HT1080 (cell line): ENCODE measurements around the gene TXNDC5. TPM values are rescaled to one million over a fixed set of nuclear protein-coding genes. Genes with fewer than 3 reads are reported as not detected.
A peak's percentile ranks its signal among the peaks of the same experiment; 100 is the strongest.
"Not testable (repeated sequence)": the region's sequence is repeated elsewhere in the genome, so short reads cannot be mapped to it uniquely, and the experiment has no call there.

Experiments used
- DNase-seq: peaks from one replicate; pipeline ENCODE4 v3.0.0-alpha.2; 2015; ENCODE audit warnings: low read depth
- total RNA-seq: library from RNA; depleted of rRNA; stranded (reverse); fragments of >200 nt; shearing (Covaris generic); gene quantifications from 2 replicates; pipeline ENCODE4 v1.2.3, GENCODE V29; 2014

Gene TXNDC5
- total RNA-seq, 1 experiment from 2014 or later: 359 TPM

DNA sequence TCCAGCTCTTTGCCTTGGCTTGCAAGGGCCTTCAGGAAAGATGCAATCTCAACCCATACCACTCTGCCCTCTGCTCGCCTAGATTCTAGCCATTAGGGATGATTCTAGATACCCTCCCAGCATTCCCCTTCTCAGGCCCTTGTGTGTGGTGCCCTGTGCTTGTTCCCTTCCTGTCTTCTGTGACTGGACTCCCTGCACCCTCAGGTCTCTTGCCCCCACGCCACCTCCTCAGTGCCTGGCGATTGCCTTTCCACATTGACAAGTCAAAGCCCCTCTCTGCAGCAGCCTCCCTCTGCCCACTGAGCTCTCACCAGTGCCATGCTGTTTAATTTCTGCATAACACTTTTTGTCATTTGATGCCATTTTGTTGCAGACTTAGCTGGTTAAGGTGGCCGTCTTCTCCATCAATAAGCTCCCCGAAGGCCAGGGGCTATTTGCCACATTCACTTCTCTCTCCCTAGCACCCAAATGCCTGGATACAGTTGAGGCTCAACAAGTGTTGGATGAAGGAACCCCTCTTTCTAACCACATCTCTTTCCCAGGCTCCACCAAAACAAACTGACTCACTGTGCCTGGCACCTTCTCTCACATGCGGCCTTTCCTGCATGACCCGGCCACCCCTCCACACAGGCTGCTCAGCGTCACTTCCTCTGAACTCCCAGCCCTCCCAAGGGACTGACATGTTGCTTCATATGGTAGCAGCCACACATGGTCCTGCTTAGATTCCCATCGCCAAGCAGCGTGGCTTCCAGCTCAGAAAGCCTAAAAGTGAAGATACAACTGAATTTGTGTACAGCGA is 4.6 kb upstream of the TXNDC5 start:
- peak; percentile 66 for DNase-seq

DNA sequence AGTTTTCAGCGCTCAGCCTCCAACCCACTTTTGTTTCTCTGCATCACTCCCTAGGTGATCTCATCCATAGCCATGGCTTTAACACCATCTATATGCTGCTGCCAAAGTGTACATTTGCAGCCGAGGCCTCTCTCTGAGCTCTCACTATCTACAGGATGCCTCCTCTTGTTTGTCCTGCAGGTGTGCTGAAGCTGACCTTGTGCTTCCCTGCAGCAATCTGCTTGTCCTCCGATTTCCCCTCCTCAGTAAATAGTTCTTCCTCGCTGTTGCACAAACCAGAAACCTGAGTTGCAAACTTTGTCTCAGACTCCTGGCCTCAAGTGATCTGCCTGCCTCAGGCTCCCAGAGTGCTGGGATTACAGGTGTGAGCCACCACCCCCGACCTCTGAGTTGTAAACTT is 3.7 kb upstream of the TXNDC5 start:
- no peak for DNase-seq

DNA sequence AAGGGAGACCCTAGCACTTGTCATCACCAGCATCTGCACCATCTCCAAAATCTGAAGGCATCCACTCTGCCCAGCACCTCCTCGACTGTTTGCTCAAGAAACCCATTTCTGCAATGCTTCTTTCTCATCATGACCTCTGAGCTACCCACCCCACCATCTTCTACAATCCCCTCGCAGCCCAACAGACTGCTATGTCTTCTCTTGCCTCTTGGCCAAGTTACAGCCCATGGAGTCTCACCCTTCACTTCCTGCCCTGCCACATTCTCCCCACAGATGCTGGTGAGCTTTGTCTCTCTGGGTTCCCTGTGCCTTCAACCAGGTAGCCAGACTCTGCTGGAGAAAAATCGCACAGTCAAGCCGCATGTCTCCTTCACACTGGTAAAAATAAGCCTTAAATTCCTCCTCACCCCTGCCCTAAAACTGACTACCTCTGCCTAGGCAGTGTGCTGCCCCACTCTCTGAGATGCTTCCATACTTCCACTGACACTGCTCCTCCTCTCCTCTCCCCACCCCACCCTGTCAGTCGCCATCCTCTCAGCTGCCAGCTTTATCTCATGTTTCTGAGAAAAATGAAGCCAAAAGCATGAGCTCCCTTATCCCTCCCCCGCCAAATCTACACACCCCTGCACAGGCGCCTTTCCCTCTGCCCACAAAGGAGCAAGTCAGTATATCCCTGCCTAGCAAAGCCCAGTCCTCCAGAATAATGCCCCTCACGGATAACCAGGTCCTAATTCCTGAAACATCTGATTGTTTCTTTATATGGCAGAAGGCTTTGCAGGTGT is 2.3 kb upstream of the TXNDC5 start:
- no peak for DNase-seq

DNA sequence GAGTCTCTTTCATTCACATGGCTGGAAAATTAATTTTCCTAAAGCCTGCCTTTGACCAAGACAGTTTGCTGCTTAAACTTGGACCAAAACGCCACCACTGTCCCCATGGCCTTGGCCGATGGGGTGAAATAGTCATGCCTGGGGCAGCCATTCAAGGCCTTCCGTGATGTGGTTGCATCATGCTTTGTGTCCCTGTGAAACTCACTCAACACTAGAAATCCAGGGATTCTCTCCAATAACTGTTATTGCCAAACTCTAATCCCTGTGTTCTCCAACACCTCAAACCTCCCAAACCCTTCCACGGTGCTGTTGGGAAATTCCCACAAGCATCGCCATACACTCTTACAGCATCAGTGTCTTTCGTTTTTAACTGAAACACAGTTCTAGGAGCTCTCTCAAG is 1.4 kb upstream of the TXNDC5 start:
- DNase-seq: no peak

DNA sequence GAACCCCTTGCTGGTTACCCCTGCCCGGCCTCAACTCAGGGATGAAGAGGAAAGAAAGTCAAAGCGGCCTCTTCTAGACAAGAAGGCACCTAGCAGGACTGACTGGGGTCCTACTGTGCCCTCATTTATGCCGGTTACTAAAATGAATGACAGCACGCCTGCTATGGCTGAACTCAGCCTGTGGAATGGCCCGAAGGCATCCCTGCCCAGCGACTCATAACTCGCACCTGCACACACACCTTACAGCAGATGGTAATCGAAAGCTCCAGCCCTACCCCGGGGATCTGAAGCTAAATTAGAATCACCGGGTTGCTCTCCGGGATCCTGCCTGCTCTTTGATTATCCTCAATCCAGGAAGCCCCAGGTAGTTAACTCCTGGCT is 747 bp upstream of the TXNDC5 start:
- no peak for DNase-seq

DNA sequence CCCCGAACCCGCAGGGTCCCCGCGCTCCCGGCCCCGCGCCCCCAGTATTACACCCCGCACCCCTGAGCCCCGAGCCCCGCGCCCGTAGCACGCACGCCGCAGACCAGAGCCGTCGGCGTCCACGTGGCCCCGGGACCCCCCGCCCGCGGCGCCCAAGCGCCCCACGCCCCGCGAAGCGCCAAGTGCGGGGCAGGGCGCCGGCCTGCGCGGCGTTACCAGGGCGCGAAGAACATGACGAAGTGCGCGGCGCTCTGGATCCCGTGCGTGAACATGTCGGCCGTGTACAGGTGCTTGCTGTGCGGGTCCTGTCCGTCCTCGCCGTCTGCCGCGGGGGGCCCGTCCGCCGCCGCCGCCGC is 312 bp downstream of the TXNDC5 start:
- no peak for DNase-seq

DNA sequence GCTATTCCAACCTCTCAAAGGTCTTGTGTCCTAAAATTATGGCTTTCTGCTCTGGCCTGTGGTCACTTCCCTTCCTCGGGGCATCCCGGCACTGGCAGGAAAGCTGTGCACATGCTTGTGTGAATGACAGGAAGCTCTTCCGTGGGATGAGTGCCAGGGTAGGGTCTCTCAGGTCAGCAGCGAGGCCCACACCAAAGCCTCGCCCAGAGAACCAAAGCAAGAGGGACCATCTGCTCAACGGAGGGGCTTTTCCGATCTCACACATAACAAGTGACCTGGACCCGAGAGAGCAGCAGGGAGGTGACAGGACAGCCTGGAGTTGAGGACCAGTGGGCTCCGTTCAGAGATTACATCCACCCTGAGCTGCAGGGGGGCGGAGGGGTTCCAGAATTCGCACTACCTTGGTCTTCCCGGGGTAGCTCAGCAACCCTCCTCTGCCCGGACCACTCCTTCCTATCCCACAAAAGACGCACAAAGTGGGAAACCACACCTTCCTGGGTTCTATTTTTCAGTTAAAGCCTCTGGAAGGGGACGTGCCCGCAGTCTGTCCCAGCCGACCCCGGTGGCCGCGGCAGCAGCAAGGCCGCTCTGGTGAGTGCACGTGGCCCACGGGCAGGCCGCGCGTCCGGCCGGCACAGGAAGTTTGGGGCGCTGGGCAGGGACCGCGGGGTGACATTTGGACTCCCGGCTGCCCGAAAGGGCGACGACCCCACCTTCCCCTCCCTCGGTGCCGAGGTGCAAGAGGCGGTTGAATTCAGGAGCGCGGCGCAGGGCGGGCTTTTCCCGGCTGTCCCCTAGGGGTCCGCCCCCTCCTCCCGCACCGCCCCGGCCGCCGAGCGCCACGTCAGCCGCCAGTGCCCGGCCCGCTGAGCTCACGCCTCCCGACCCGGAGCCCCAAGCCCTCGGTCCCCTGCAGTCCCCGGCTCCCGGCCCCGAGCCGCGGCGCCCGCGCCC is 988 bp downstream of the TXNDC5 start:
- DNase-seq: peak; percentile 51

DNA sequence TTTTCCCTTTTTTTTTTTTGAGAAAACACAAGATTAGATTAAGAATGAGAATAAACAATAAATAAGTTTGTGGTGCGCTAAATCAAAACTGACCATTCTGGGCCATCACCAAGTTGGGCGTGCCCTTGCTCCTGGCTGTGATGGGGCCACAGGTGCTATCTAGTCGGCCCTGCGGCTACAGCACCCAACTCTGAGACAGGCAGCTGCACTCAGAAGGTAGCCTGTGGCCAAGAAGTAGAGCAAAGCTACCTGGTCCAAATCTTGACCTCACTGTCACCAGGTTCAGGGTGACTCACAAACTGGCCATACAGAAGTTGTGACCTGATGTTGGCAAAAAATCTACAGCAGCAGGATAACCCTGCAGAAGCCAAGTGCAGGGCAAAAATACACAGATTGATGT is 3.4 kb downstream of the TXNDC5 start:
- no peak for DNase-seq

DNA sequence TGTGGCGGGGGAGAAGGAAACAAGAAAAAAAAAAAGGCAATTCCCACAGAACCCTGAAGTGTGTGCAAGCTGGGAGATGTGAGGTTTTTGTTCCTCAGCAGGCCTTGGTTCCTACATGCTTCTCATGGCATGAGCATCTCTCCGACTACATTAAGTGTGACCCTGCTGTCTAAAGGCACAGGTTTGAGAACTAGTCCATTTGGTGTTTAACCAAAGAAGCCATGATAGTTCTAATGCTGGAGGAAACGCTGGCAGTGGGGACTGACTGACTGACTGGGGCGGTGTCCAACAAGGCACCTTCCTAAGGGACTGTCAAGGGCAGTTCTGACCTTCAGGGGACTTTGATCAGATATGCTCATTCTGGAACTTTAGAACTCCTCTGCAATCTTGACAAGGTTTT is 3.8 kb downstream of the TXNDC5 start:
- no peak for DNase-seq

DNA sequence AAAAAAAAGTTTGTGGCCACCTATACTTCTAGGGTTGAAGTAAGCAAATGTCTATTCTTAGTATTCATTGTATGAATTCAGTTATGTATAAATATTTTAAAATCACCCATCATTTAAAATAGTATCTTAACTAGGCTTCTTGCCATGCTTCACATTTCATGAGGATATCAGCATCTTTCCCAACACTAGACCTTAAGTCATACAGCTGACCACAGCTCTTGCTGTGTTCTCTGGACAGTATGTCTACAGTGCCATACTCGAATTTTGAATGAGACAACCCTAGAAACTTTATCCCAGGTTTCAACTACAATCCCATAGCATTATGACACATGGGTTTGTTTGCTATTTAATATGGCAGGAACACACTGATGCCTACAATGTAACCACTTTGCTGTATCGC is 5.2 kb downstream of the TXNDC5 start:
- DNase-seq: no peak

DNA sequence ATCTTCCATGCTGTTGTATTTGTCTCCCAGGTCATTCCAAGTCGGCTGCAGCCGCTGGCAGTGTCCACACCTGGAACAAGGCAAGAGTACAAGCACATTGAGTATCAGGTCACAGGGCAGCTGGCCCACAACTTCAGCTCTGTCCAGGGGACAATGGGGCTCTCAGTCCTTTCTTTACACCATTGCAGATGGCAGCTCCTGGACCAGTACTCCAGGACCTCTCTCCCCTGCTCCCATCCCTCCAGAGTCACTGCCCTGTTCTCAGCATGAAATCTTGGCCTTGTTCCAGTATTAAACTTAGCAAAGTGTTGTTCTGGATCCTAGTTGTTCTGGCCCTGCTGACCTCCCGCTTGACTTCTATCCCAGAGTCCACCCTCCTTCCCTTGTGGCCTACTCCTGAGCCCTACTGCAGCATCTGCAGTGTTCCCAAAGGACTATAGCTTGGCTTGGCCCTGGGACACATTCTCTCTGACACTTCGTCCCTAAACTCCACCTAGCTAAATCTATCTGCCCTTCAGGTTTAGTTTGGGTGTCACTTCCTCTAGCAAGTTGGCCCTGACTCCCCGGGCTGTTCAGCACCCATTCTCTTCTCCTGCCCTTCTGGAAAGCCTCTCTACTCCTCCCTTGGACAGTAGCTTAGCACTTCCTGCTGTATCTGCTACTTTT is 5.8 kb downstream of the TXNDC5 start:
- no peak for DNase-seq

DNA sequence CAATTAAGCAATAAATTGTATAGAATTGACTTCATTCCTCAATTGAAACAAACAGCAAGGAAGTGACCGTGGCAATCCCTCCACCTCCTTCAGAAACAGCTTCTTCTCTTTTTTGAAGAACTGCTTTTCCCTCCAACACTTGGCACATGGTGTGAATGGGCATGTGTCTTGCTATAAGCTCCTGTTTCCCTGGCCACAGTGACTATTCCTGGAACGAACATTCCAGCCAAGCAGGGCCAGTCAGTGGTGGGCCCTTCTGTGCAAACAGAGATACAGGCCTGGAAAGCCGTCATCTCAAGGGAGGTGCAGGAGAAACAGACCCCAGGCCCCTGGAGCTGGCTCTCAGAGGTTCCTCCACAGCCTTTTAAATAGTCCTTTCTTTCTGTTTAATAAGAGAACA is 6.9 kb downstream of the TXNDC5 start:
- no peak for DNase-seq

DNA sequence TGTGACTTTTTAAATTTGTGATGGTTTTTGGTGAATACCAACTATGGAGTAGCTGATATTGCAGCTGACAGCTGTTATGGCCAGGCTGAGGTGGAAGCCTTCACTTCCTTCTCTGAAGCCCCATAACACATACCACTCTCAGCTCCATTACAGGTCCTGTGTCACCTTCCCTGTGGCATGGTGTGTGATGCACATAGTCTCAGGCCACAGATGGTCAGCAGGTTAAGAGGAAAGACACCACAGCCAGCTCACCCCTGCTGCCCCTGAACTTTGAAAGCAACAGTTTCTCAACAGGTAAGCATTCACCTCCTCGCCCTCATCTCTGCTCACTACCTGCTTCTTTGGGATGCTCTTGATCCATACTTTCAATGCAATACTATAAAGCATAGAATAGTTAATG is 7.7 kb downstream of the TXNDC5 start:
- DNase-seq: no peak

DNA sequence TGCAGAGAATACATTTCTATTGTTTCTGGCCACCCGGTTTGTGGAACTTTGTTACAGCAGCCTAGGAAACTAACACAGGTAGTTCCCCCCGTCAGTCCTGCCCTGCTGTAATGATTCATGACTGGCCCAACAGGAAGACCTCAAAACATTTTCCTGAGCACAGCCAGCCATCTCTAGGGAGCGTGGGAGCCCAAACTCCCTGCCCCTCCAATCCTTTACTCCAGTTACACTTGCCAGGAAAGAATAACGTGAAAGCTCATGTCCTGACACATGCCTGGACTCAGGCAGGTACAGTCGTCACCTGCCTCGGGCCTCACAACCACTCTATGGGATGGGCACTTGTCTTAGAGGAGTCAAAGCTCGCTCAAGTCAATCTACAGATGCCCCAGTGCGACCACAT is 8.4 kb downstream of the TXNDC5 start:
- no peak for DNase-seq

DNA sequence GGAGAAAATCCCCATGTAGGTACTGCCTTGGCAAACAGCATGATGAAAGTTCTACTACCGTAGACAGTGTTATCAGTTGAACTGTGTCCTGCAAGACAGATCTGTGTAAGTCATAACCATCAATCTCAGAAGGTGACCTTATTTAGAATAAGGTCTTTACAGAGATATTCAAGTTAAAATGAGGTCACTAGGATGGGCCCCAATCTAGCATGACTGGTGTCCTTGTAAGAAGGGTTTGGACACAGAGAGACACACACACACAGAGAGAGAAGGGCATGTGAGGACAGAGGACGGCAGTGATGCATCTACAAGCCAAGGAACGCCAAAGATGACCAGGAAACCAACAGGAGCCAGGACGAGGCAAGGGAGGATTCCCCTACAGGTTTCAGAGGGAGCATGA is 8.8 kb downstream of the TXNDC5 start:
- DNase-seq: no peak

DNA sequence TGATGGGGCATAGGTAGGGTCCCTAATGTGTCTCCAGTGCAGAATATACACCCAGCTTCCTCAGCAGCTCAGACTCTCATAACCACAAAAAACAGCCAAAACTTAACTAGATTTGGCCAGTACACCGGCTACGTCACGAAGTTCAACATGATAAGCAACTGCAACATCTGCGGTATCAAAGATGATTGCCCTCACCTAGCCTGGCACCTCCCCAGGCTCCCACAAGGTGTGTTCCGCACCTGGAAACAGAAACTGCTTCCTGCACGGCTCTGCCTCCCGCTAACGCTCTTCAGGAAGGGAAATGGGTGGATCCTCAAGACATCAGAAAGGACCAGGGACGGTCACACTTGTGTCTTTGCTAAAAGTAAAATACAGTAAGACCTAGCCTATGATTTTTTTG is 9.5 kb downstream of the TXNDC5 start:
- DNase-seq: no peak

DNA sequence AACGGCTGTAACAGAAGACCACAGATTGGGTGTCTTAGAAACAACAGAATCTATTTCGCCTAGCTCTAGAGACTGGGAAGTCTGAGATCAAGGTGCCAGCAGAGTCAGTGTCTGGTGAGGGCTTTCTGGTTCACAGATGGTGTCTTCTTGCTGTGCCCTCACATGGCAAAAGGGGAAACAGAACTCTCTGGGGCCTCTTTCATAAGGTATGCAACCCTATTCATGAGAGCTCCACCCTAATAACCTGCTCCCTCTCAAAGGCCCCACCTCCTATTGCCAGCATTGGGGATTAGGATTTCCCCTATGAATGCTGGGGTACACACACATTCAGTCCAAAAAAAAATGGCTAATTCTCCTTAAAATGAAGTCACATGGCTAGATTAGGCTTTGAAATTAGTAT is 10.0 kb downstream of the TXNDC5 start:
- DNase-seq: no peak

DNA sequence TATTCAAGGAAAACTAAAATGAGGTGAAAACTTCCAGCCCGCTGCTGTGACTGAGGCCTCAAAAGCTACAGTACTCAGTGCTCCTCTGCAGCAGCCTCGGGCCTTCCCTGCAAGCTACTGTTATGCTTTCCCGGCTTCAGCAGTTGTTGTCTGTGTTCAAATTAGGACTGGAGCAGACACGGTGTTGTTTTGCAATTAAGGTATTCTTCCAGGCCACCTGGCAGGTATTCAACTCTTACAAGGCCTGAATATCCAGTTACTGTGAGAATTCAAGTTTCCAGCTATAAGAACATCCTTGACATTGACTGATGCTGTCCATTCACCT is 10.7 kb downstream of the TXNDC5 start:
- no peak for DNase-seq

DNA sequence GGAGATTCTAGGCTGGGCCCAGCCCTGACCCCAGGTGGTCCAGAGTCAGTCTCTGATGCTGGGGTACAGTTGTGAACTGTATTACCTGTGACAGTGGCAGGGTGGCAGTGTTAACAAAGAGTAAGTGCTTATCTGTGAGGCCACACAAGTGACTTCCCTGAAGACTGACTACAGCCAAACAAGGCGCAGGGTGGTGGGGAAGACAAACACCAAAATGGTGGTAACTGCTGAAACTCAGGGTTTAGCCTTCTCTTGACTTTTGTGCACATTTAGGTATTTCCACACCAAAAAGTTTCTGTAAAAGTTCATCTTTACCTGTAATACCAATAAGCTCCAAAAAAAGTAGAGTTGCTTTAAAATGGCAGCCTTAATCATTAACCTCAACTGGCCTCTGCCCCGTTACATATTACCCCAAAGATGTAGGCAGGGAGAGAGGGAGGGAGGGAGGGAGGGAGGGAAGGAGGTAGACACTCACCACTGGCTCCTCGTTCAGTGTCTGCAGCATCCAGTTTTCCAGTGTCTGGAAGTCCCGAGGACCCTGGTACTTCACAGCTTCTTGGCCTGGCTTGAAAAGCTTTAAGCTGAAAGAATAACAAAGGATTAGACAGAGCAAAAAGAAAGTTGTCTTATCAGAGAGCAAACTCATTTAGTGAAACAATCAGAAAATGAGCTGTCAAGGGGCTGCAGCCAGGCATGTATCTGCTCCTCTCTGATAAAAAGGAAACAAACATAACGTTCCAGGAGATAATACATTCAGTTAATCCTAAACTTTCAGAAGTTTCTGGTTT is 11.3 kb downstream of the TXNDC5 start:
- no peak for DNase-seq

DNA sequence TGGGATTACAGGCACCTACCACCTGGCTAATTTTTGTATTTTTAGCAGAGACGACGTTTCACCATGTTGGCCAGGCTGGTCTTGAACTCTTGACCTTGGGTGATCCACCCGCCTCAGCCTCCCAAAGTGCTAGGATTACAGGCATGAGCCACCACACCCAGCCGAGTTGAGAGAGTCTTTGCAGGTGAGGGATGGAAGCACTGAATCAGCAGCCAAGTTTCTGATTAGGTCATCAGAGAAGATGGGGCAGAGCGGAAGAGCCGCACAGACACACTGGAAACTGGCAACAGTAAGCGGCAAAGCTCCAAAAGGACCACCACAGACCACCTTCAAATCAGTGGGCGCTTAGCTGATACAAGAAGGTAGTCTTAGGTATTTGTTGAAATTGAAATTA is 12.4 kb downstream of the TXNDC5 start:
- not testable (repeated sequence) for DNase-seq
